H9 (cell line): ENCODE data around the gene GNAS-AS1. TPM values are rescaled to one million over a fixed set of nuclear protein-coding genes. Genes with fewer than 3 reads are reported as not detected.
A peak's percentile ranks its signal among the peaks of the same experiment; 100 is the strongest.

Experiments
- DNase-seq: peaks from one replicate; pipeline ENCODE4 v3.0.0-alpha.2; 2017
- H2AFZ ChIP-seq: one replicate; pipeline ENCODE4 v1.6.1; 2013; ENCODE audit warnings: mild to moderate bottlenecking, low read length, control low read depth, moderate library complexity
- H2AK5ac ChIP-seq: 2 replicates; pipeline ENCODE4 v1.6.1; 2013; ENCODE audit warnings: low read length, control low read depth, mixed read lengths; ENCODE audit not compliant: insufficient read length
- H2BK120ac ChIP-seq: one replicate; pipeline ENCODE4 v1.6.1; 2013; ENCODE audit warnings: low read depth, mild to moderate bottlenecking, low read length, control low read depth, inconsistent platforms; ENCODE audit not compliant: poor library complexity, severe bottlenecking
- H2BK12ac ChIP-seq: 2 replicates; pipeline ENCODE4 v1.6.1; 2013; ENCODE audit warnings: low read length, control low read depth, mixed read lengths, low read depth; ENCODE audit not compliant: insufficient read length
- H2BK15ac ChIP-seq: 2 replicates; pipeline ENCODE4 v1.6.1; 2013; ENCODE audit warnings: low read depth, low read length, control low read depth
- H2BK20ac ChIP-seq: one replicate; pipeline ENCODE4 v1.6.1; 2013; ENCODE audit warnings: low read depth, mild to moderate bottlenecking, low read length, control low read depth, inconsistent platforms; ENCODE audit not compliant: poor library complexity, severe bottlenecking
- H2BK5ac ChIP-seq: 2 replicates; pipeline ENCODE4 v1.6.1; 2013; ENCODE audit warnings: low read length, control low read depth, mixed read lengths; ENCODE audit not compliant: insufficient read length
- H3K14ac ChIP-seq: 2 replicates; pipeline ENCODE4 v1.6.1; 2013; ENCODE audit warnings: low read length, control low read depth; ENCODE audit not compliant: insufficient read depth
- H3K18ac ChIP-seq: 2 replicates; pipeline ENCODE4 v1.6.1; 2013; ENCODE audit warnings: low read depth, mild to moderate bottlenecking, mixed read lengths, low read length, control low read depth; ENCODE audit not compliant: insufficient read length
- H3K23ac ChIP-seq: 2 replicates; pipeline ENCODE4 v1.6.1; 2013; ENCODE audit warnings: low read length, control low read depth, mixed read lengths, low read depth; ENCODE audit not compliant: insufficient read length
- H3K23me2 ChIP-seq: 2 replicates; pipeline ENCODE4 v1.6.1; 2013; ENCODE audit warnings: low read depth, mild to moderate bottlenecking, mixed read lengths, low read length, control low read depth; ENCODE audit not compliant: insufficient read length, poor library complexity, severe bottlenecking
- H3K27ac ChIP-seq: 2 replicates; pipeline ENCODE4 v1.5.1; 2013; ENCODE audit warnings: low read length, control low read depth, mixed read lengths, low read depth; ENCODE audit not compliant: insufficient read length
- H3K27me3 ChIP-seq: 2 replicates; pipeline ENCODE4 v1.6.1; 2013; ENCODE audit warnings: low read length, control low read depth, inconsistent platforms; ENCODE audit not compliant: insufficient read depth
- H3K4ac ChIP-seq: 2 replicates; pipeline ENCODE4 v1.6.1; 2013; ENCODE audit warnings: low read depth, mild to moderate bottlenecking, control low read depth, inconsistent platforms, low read length, moderate library complexity
- H3K4me1 ChIP-seq: 2 replicates; pipeline ENCODE4 v1.6.1; 2013; ENCODE audit warnings: low read length, control low read depth, inconsistent platforms; ENCODE audit not compliant: insufficient read depth
- H3K4me2 ChIP-seq: 2 replicates; pipeline ENCODE4 v1.6.1; 2013; ENCODE audit warnings: low read length, control low read depth, mixed read lengths; ENCODE audit not compliant: insufficient read length, insufficient read depth
- H3K56ac ChIP-seq: 2 replicates; pipeline ENCODE4 v1.6.1; 2013; ENCODE audit warnings: low read depth, mild to moderate bottlenecking, mixed read lengths, low read length, control low read depth; ENCODE audit not compliant: insufficient read length
- H3K79me1 ChIP-seq: 2 replicates; pipeline ENCODE4 v1.6.1; 2013; ENCODE audit warnings: low read depth, mild to moderate bottlenecking, moderate library complexity, low read length, control low read depth, inconsistent platforms; ENCODE audit not compliant: insufficient read depth, poor library complexity, severe bottlenecking
- H3K79me2 ChIP-seq: 2 replicates; pipeline ENCODE4 v1.6.1; 2013; ENCODE audit warnings: low read length, control low read depth, inconsistent platforms; ENCODE audit not compliant: insufficient read depth
- H3K9ac ChIP-seq: 2 replicates; pipeline ENCODE4 v1.6.1; 2013; ENCODE audit warnings: low read length, control low read depth, mixed read lengths; ENCODE audit not compliant: insufficient read length; ENCODE audit errors: extremely low read depth
- H3K9me3 ChIP-seq: one replicate; pipeline ENCODE4 v1.6.1; 2013; ENCODE audit warnings: low read depth, low read length, inconsistent platforms; ENCODE audit not compliant: control insufficient read depth
- H3T11ph ChIP-seq: one replicate; pipeline ENCODE4 v1.6.1; 2013; ENCODE audit warnings: mild to moderate bottlenecking, low read length, control low read depth, inconsistent platforms
- H4K20me1 ChIP-seq: one replicate; pipeline ENCODE4 v1.6.1; 2013; ENCODE audit not compliant: control insufficient read depth, insufficient read length, insufficient read depth
- H4K5ac ChIP-seq: 2 replicates; pipeline ENCODE4 v1.6.1; 2013; ENCODE audit warnings: low read depth, mild to moderate bottlenecking, mixed read lengths, low read length, control low read depth; ENCODE audit not compliant: insufficient read length
- H4K8ac ChIP-seq: replicated peaks from 2 replicates; pipeline ENCODE4 v1.6.1; 2013; ENCODE audit warnings: low read length, control low read depth, mixed read lengths, low read depth; ENCODE audit not compliant: insufficient read length
- H4K91ac ChIP-seq: 2 replicates; pipeline ENCODE4 v1.6.1; 2013; ENCODE audit warnings: low read depth, mild to moderate bottlenecking, moderate library complexity, mixed read lengths, low read length, control low read depth; ENCODE audit not compliant: insufficient read length
- H3K27ac Mint-ChIP-seq, 3 experiments: 2 replicates in 2 of 3; 3 replicates in 1 of 3; pipeline ENCODE4 v1.8.0; 2020 to 2021; ENCODE audit warnings: mixed read lengths in 3 of 3, mild to moderate bottlenecking in 1 of 3, moderate library complexity in 1 of 3
- H3K27me3 Mint-ChIP-seq: 2 replicates; pipeline ENCODE4 v1.8.0; 2021; ENCODE audit warnings: low read depth, mild to moderate bottlenecking, moderate library complexity, mixed read lengths
- H3K36me3 Mint-ChIP-seq, 3 experiments: 2 replicates in 2 of 3; 3 replicates in 1 of 3; pipeline ENCODE4 v1.8.0; 2020 to 2021; ENCODE audit warnings: low read depth in 3 of 3, mixed read lengths in 3 of 3; ENCODE audit not compliant: insufficient read depth in 1 of 3
- H3K4me1 Mint-ChIP-seq, 2 experiments: 2 replicates each; pipeline ENCODE4 v1.8.0; 2020; ENCODE audit warnings: mixed read lengths in 2 of 2
- H3K4me3 Mint-ChIP-seq, 2 experiments: 2 replicates in 1 of 2; 3 replicates in 1 of 2; pipeline ENCODE4 v1.8.0; 2020 to 2021; ENCODE audit warnings: mild to moderate bottlenecking in 2 of 2, mixed read lengths in 2 of 2, moderate library complexity in 1 of 2
- H3K9me3 Mint-ChIP-seq, 2 experiments: 2 replicates in 1 of 2; 3 replicates in 1 of 2; pipeline ENCODE4 v1.8.0; 2020; ENCODE audit warnings: mild to moderate bottlenecking in 2 of 2, mixed read lengths in 2 of 2, moderate library complexity in 1 of 2
- WGBS: extraction: QIAGEN DNeasy Blood & Tissue Kit; methylation state at CpG from one replicate; pipeline ENCODE4 v1.1.7; 2013; ENCODE audit warnings: missing lambda C conversion rate, low lambda C conversion rate, mixed read lengths; ENCODE audit not compliant: insufficient read length; ENCODE audit errors: extremely low coverage; 5-methylcytosine and 5-hydroxymethylcytosine counted together
- total RNA-seq: library from RNA; stranded (reverse); gene quantifications from 2 replicates; pipeline ENCODE4 v1.2.1, GENCODE V29; 2021
- TF ChIP-seq, protein P1 (sequence below): fragments of 200-600 bp; sonication (generic); conservative IDR thresholded peaks from 3 replicates; pipeline ENCODE4 v1.8.0; 2021; ENCODE audit warnings: antibody characterized with exemption, mild to moderate bottlenecking

The GNAS-AS1 gene
- total RNA-seq, 1 experiment from 2014 or later, result 11.3 TPM

DNA sequence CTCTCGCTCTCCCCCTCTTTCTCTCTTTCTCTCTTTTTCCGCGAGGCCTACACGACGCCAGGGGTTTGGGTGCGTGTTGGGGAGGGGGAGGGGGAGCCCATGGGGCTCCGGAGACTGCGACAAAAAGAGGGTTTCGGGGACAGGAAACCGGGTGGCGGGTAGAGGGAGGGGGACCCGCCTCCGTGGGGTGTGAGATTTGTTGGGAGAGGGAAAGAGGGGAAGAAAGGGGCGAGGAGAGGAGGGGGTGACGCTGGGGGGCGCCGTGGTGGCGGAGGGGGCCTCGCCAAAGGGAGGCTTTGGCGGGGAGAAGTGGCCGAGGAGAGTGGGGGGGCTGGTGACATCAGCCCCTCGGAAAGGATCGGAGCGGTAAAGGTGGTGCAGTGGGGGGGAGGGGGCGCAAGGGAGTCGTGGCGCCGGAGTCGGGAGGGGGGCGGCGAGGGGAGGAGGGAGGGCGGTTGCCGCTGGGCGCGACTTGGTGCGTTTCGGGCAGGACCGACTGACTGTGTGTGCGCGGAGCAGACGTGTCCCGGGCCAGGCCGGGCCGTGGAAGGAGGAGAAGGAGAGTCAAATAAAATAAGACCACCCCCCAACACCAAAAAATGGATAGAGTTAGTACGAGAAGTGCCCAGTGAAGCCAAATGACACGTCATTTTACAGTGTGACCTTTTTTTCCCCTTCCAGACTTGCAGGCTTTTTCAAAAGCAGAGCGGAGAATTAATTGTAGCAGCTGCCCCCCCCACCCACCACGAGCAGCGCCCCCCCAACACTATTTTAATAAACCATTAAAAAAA, 41.6 kb upstream of the GNAS-AS1 start:
- WGBS, result no CpG with 5 or more reads among the region's 49 CpGs
- no peak overlapping the region for H3T11ph ChIP-seq
- H4K5ac ChIP-seq, result no peak overlapping the region
- no peaks in the 10 kb centered on the region for H3K79me1 ChIP-seq
- Mint-ChIP-seq H3K27ac (peak overlapping the region; percentile 97 to 98 (median 97)), H3K9me3 (peaks cover 2 to 3% of the 10 kb centered on the region in 2 experiments; a peak in 4 of 5 replicates), H3K27me3 (no peaks in the 10 kb centered on the region), H3K4me3 (peak overlapping the region; percentile 95 to 96), H3K4me1 (peaks cover 48 to 56% of the 10 kb centered on the region in 2 experiments), H3K36me3 (peaks cover 8 to 26% (median 22%) of the 10 kb centered on the region in 3 experiments)
- no peak overlapping the region; the same call in 1 of the 2 replicates for H3K4ac ChIP-seq
- H3K27me3 ChIP-seq, result no peaks in the 10 kb centered on the region
- H3K14ac ChIP-seq, result peak overlapping the region; percentile 89; the same call in 1 of the 2 replicates
- H2BK20ac ChIP-seq, result no peak overlapping the region
- no peak overlapping the region for H2BK120ac ChIP-seq
- no peak overlapping the region for H2AK5ac ChIP-seq
- no peak overlapping the region for H4K8ac ChIP-seq
- H2BK5ac ChIP-seq, result no peak overlapping the region
- no peaks in the 10 kb centered on the region for H3K9me3 ChIP-seq
- DNase-seq, result peak; percentile 70
- TF ChIP-seq, protein P1, sequence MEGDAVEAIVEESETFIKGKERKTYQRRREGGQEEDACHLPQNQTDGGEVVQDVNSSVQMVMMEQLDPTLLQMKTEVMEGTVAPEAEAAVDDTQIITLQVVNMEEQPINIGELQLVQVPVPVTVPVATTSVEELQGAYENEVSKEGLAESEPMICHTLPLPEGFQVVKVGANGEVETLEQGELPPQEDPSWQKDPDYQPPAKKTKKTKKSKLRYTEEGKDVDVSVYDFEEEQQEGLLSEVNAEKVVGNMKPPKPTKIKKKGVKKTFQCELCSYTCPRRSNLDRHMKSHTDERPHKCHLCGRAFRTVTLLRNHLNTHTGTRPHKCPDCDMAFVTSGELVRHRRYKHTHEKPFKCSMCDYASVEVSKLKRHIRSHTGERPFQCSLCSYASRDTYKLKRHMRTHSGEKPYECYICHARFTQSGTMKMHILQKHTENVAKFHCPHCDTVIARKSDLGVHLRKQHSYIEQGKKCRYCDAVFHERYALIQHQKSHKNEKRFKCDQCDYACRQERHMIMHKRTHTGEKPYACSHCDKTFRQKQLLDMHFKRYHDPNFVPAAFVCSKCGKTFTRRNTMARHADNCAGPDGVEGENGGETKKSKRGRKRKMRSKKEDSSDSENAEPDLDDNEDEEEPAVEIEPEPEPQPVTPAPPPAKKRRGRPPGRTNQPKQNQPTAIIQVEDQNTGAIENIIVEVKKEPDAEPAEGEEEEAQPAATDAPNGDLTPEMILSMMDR, result no peak
- no peak overlapping the region for H3K23ac ChIP-seq
- no peak overlapping the region for H4K91ac ChIP-seq
- H3K56ac ChIP-seq, result no peak overlapping the region
- no peak overlapping the region for H2BK12ac ChIP-seq
- H3K79me2 ChIP-seq, result peaks cover 26% of the 10 kb centered on the region; the same call in 1 of the 2 replicates
- no peak overlapping the region for H3K27ac ChIP-seq
- H3K4me2 ChIP-seq, result peak overlapping the region; percentile 54
- no peak overlapping the region for H2BK15ac ChIP-seq
- peak overlapping the region; percentile 80 for H3K18ac ChIP-seq
- H4K20me1 ChIP-seq, result no peaks in the 10 kb centered on the region
- peaks cover 6% of the 10 kb centered on the region for H3K23me2 ChIP-seq
- peaks cover 9% of the 10 kb centered on the region for H3K4me1 ChIP-seq
- H2AFZ ChIP-seq, result no peak overlapping the region
- H3K9ac ChIP-seq, result peak overlapping the region; percentile 71
